Activated CD4-positive, CD25-positive, alpha-beta regulatory T cell treated with anti-CD3 and anti-CD28 coated beads, Interleukin-2, amount 50 U/mL, for 24 hours (primary cell): ENCODE results near the gene MAGEC2.

ENCODE experiments used
- ATAC-seq, 2 donors: fragments of 150-1000 bp; cut with Tn5 transposase; one replicate each; pipeline ENCODE4 v1.10.0; 2021; ENCODE audit warnings: mild to moderate bottlenecking in 1 of 2, moderate library complexity in 1 of 2

The MAGEC2 gene

GRCh38 chrX:142204522-142205433 is at the start of gene MAGEC2:
Gene MAGEC2 (minus strand): TSS chrX:142205290. CDS start chrX:142203987, 1,303 bp downstream.
- no peak for ATAC-seq

- no peak for ATAC-seq
Measured at GRCh38 chrX:142251680-142252079, 46.6 kb upstream of the MAGEC2 start.

- ATAC-seq, result no peak
Measured at GRCh38 chrX:142251202-142251601, 46.1 kb upstream of the MAGEC2 start.

- ATAC-seq, result no peak
Measured at GRCh38 chrX:142250502-142250901, 45.4 kb upstream of the MAGEC2 start.

GRCh38 chrX:142249721-142250120 is 44.6 kb upstream of the MAGEC2 start:
- no peak for ATAC-seq

GRCh38 chrX:142244568-142244967 is 39.5 kb upstream of the MAGEC2 start:
- ATAC-seq, result no peak

GRCh38 chrX:142238536-142238935 is 33.4 kb upstream of the MAGEC2 start:
- no peak for ATAC-seq

GRCh38 chrX:142233400-142233799 is 28.3 kb upstream of the MAGEC2 start:
- no peak for ATAC-seq

GRCh38 chrX:142214081-142214480 is 9.0 kb upstream of the MAGEC2 start:
- no peak for ATAC-seq

- ATAC-seq, result no peak
Measured at GRCh38 chrX:142201113-142201512, 4.0 kb downstream of the MAGEC2 start.

- ATAC-seq, result no peak
Measured at GRCh38 chrX:142186103-142186502, 19.0 kb downstream of the MAGEC2 start.

GRCh38 chrX:142184756-142185602 is 20.1 kb downstream of the MAGEC2 start:
- ATAC-seq, result no peak

- no peak for ATAC-seq
Measured at GRCh38 chrX:142156567-142156966, 48.5 kb downstream of the MAGEC2 start.
